ENCODE measurements around the gene SMPD1. TPM values are rescaled to one million over a fixed set of nuclear protein-coding genes. Genes with fewer than 3 reads are reported as not detected.

SMPD1 gene
- total RNA-seq, 1 experiment from 2014 or later = 4.5 TPM

DNA sequence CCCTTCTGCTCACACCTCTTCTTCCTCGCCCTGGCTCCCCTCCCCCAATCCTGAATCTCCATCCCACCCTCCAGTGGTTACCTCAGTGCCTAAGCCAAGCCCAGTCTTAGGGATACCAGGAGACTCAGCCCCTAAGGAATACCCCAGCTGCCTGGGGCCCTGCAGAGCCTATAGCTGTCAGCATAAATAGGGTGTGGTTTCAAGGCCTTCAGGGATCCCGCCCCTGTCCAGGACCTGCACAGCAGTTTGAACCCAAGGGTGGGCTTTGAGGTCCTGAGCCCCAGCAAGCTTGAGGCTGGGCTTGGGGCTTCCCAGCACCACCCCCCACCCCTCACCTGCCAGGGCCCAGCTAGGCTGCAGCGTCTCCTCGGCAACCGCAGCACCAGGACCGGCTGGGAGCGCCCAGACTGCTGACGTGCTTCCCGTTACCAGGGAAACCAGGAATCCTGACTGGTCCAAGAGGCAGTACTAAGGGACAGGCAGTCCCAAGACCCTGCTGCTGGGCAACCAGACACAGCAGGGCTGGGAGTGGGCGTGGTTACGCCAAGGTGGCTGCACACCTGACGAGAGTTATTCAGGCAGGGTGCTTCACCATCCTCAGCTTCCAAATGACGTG lies 14.9 kb downstream of the SMPD1 start:
- H3K14ac ChIP-seq (ENCODE audit: insufficient read depth, low read length) = peak overlapping the region; percentile 1
- TF ChIP-seq, protein P1, sequence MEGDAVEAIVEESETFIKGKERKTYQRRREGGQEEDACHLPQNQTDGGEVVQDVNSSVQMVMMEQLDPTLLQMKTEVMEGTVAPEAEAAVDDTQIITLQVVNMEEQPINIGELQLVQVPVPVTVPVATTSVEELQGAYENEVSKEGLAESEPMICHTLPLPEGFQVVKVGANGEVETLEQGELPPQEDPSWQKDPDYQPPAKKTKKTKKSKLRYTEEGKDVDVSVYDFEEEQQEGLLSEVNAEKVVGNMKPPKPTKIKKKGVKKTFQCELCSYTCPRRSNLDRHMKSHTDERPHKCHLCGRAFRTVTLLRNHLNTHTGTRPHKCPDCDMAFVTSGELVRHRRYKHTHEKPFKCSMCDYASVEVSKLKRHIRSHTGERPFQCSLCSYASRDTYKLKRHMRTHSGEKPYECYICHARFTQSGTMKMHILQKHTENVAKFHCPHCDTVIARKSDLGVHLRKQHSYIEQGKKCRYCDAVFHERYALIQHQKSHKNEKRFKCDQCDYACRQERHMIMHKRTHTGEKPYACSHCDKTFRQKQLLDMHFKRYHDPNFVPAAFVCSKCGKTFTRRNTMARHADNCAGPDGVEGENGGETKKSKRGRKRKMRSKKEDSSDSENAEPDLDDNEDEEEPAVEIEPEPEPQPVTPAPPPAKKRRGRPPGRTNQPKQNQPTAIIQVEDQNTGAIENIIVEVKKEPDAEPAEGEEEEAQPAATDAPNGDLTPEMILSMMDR (conservative IDR thresholded peaks at IDR 0.05) = no peak
- no peak overlapping the region for H2BK20ac ChIP-seq (ENCODE audit: low read depth, low read length, poor library complexity, severe bottlenecking)
- no peak overlapping the region for H4K91ac ChIP-seq (ENCODE audit: insufficient read length, low read depth, low read length)
- H3K4ac ChIP-seq (ENCODE audit: low read depth, low read length) = no peak overlapping the region
- H3K23ac ChIP-seq (ENCODE audit: insufficient read length, low read depth, low read length) = no peak overlapping the region
- DNase-seq = peak; percentile 92
- H2AFZ ChIP-seq (ENCODE audit: low read length) = no peak overlapping the region
- H4K8ac ChIP-seq (replicated peaks; ENCODE audit: insufficient read length, low read depth, low read length) = no peak overlapping the region
- Mint-ChIP-seq H3K27me3 (ENCODE audit: low read depth) (no peaks in the 10 kb centered on the region), H3K27ac (peak overlapping the region in 1 of 3 experiments; percentile 83; a peak in 2 of 7 replicates), H3K9me3 (no peaks in the 10 kb centered on the region), H3K4me1 (peaks cover 7 to 23% of the 10 kb centered on the region in 2 experiments), H3K36me3 (ENCODE audit: insufficient read depth in 1 of 3, low read depth in 3 of 3) (peaks cover 0 to 16% (median 12%) of the 10 kb centered on the region in 3 experiments; a peak in 3 of 7 replicates), H3K4me3 (peak overlapping the region in 1 of 2 experiments; percentile 58; a peak in 1 of 5 replicates)
- H3K27me3 ChIP-seq (ENCODE audit: insufficient read depth, low read length) = no peaks in the 10 kb centered on the region
- H3K79me1 ChIP-seq (ENCODE audit: insufficient read depth, low read depth, low read length, poor library complexity, severe bottlenecking) = no peaks in the 10 kb centered on the region
- H2BK12ac ChIP-seq (ENCODE audit: insufficient read length, low read depth, low read length) = no peak overlapping the region
- no peak overlapping the region for H3K4me2 ChIP-seq (ENCODE audit: insufficient read depth, insufficient read length, low read length)
- no peaks in the 10 kb centered on the region for H3K23me2 ChIP-seq (ENCODE audit: insufficient read length, low read depth, low read length, poor library complexity, severe bottlenecking)
- no peak overlapping the region for H2AK5ac ChIP-seq (ENCODE audit: insufficient read length, low read length)
- no peak overlapping the region for H4K5ac ChIP-seq (ENCODE audit: insufficient read length, low read depth, low read length)
- H3K79me2 ChIP-seq (ENCODE audit: insufficient read depth, low read length) = no peaks in the 10 kb centered on the region
- H2BK5ac ChIP-seq (ENCODE audit: insufficient read length, low read length) = no peak overlapping the region
- no peak overlapping the region for H3T11ph ChIP-seq (ENCODE audit: low read length)
- H3K4me1 ChIP-seq (ENCODE audit: insufficient read depth, low read length) = no peaks in the 10 kb centered on the region
- H3K18ac ChIP-seq (ENCODE audit: insufficient read length, low read depth, low read length) = peak overlapping the region; percentile 47
- no peak overlapping the region for H3K27ac ChIP-seq (ENCODE audit: insufficient read length, low read depth, low read length)
- no peaks in the 10 kb centered on the region for H4K20me1 ChIP-seq (ENCODE audit: control insufficient read depth, insufficient read depth, insufficient read length)
- no peak overlapping the region for H2BK120ac ChIP-seq (ENCODE audit: low read depth, low read length, poor library complexity, severe bottlenecking)
- no peak overlapping the region for H2BK15ac ChIP-seq (ENCODE audit: low read depth, low read length)
- H3K9ac ChIP-seq (ENCODE audit: extremely low read depth, insufficient read length, low read length) = no peak overlapping the region
- H3K9me3 ChIP-seq (ENCODE audit: control insufficient read depth, low read depth, low read length) = no peaks in the 10 kb centered on the region
- no CpG with 5 or more reads among the region's 13 CpGs for WGBS (ENCODE audit: extremely low coverage, insufficient read length, low lambda C conversion rate)
- H3K56ac ChIP-seq (ENCODE audit: insufficient read length, low read depth, low read length) = no peak overlapping the region

Measured in H9 (cell line).